Measurements from ENCODE around the gene PANK1.

Gene PANK1

DNA sequence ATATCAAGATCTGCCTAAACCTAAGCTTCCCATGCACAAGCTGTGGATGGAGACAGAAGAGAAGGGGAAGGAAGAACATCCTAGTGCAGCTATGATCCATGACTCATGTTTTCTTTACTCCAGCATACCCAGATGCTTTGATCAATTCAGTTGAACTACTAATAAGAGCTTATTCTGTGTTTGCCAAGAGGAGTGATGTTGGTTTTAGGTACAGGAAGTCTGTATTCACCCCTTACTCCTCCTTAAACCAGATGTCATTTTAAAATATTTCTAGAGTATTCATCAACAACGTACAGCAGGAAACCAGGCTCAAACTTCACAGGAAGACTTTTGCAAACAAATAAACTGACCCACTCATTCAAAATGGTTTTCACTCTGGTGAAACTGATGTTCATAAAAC, 29.2 kb downstream of the PANK1 start:
- no peak for DNase-seq (ENCODE audit: low read depth)

- DNase-seq (ENCODE audit: low read depth): no peak
These were observed 29.9 kb downstream of the PANK1 start for GRCh38 chr10:89615112-89615511.

DNA sequence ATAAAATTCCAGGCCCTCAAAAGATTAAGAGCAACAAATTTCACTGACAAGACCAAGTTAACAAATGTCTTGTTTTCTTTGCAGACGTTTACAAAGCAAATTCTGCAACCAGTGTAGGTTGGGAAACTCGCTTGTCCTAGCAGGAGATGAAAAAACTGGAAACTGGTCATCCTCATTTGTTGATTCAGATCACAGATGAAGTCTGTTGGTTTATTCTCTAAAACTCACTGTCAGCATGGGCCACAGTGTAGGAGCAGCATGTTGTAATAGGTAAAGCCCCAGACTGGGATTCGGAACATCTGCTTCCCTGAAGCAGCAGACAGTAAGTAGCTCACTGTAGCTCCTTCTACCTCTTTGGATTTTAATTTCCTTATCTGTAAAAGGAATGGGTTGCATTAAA, 31.5 kb downstream of the PANK1 start:
- no peak for DNase-seq (ENCODE audit: low read depth)

GRCh38 chr10:89611282-89611681, 33.8 kb downstream of the PANK1 start:
- DNase-seq (ENCODE audit: low read depth): no peak

DNA sequence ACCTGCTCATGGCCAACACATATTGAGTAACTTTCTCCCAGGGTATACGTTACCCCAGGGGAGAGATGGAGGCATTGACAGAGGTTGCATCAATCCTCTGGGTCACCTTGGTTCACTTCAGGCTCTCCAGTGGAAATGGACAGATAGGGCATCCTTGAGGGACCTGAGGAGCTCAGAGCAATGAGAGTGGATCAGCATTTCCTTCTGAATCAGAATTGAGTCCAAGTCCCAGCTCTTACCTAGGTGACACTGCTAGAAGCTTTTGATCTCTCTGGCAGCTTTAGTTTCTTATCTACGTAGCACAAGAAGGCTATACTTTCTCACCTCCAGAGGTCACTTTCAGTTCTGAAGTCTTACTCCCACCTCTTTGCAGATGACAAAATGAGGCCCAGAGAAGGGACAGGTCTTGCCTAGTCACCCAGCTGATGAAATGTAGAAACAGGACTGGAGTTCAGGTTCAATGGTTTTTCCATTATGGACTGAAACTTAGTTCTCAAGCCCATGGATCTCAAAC, 35.2 kb downstream of the PANK1 start:
- no peak for DNase-seq (ENCODE audit: low read depth)

- DNase-seq (ENCODE audit: low read depth): no peak
These were observed 40.8 kb downstream of the PANK1 start for GRCh38 chr10:89604200-89604599.

- no peak for DNase-seq (ENCODE audit: low read depth)
These were observed 42.1 kb downstream of the PANK1 start for GRCh38 chr10:89602919-89603318.

GRCh38 chr10:89601728-89602361, 43.2 kb downstream of the PANK1 start:
- DNase-seq (ENCODE audit: low read depth): no peak

- DNase-seq (ENCODE audit: low read depth): no peak
These were observed 45.0 kb downstream of the PANK1 start for GRCh38 chr10:89600041-89600440.

- DNase-seq (ENCODE audit: low read depth): no peak
These were observed 52.0 kb downstream of the PANK1 start for GRCh38 chr10:89593043-89593442.

DNA sequence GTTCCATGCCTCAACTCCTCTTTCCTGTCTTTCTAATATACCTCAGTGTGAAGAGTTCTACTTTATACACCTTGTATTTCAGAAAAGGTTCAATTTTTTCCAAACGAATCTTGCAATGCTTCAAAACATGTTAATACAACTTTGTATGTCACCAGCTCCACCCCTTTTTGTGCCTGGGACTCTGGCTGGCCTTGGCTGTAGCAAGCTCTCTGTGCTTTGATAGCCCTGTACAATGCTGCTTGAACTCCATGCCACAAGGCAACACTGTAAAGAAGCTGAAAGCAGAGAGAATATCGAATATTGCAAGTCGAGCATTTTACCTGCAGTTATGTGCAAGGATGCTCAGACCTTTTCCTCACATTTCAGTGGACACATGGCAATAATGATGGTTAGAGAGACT, 52.5 kb downstream of the PANK1 start:
- no peak for DNase-seq (ENCODE audit: low read depth)

DNA sequence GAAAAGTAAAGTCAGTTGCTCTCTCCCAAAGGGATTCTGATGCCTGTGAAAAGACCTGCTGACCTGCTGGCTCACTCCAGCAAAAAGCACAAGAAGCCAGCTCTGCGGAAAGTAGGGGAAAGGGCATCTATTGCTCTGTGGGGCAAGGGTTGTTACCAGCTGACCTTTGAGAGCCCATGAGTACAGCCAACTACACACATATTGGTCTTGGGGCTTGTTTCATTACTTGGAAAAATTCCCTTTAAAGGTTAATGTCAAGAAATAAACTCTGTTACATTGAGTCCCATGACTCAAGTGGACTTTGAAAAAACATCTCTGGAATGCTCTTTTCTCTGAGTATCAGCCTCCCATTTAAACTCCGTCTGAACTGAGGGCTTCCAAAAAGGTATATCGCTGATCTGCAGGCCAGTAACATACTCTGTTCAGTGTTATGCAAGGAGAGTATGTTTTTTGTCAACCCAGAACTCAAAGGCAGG, 53.2 kb downstream of the PANK1 start:
- no peak for DNase-seq (ENCODE audit: low read depth)

DNA sequence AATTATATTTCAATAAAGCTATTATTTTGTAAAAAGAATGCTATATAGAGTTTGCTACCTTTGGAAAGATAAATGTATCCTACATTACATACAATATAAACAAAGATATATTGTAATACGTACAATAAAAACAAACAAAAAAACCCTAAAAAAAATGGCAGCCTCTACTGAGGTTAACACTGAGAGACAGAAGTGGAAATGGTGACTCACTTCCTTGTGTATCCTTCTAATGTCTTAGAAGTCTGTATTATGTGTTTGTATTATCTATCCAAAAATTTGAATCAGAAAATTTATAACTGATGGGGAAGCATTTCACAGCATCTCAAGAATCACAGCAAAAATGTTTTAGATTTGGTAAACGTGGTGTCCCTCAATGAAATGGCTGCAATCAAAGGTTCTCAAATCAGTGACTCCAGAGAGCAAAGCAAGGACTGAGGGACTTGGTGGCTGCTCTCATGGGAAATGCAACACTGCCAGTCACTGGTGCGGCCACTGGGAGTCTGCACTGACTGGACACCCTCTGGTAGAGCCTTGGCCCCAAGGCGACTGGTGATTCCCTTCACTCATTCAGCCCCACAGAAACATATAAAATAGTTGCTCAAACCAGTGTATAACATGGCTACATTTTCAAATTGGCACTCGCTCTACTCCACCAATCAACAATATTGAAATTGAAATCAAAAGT, 53.8 kb downstream of the PANK1 start:
- DNase-seq (ENCODE audit: low read depth): no peak

- no peak for DNase-seq (ENCODE audit: low read depth)
These were observed 54.7 kb downstream of the PANK1 start for GRCh38 chr10:89590326-89590725.

DNA sequence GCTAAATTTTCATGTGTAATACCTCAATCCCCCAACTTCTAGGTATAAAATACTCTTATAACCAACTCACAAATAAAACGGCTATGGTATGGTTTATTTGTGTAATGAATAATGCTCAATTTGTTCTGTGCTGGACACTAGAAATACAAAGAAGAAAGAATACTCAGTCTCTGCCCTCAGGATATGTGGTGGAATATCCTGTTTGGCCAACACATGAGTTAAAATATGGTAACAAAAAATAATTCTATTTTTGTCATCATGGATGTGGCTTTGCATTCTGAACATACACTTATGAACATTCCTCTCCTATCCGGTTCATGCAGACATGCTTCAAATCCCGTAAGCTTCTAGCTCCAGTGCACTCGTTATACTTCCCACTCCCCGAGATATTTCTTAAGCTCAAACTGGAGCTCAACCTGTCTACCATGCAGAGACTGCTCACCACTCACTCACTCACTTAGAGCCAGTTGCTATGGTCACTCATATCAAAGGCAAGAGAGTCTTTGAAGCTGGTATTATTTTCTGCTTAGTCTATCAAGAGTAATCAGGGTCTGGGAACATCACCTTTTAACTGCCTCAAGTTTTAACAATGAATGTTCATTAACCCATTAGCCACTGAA, 55.8 kb downstream of the PANK1 start:
- no peak for DNase-seq (ENCODE audit: low read depth)

GRCh38 chr10:89588671-89589070, 56.4 kb downstream of the PANK1 start:
- no peak for DNase-seq (ENCODE audit: low read depth)

- DNase-seq (ENCODE audit: low read depth): no peak
These were observed 63.0 kb downstream of the PANK1 start for GRCh38 chr10:89582022-89582421.

- DNase-seq (ENCODE audit: low read depth): no peak
These were observed 64.8 kb downstream of the PANK1 start for GRCh38 chr10:89580243-89580642.

- DNase-seq (ENCODE audit: low read depth): no peak
These were observed 68.3 kb downstream of the PANK1 start for GRCh38 chr10:89576696-89577095.

DNA sequence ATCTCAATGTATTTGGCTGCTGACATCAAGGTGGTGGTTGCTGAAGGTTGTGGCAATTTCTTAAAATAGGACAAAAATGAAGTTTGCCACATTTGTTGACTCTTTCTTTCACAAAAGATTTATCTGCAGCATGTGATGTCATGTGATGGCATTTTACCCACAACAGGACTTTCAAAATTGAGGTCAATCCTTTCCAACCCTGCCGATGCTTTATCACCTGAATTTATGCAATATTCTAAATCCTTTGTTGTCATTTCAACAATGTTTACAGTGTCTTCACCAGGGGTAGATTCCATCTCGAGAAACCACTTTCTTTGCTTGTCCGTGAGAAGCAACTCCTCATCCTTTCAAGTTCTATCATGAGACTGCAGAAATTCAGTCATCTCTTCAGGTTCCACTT, 69.0 kb downstream of the PANK1 start:
- no peak for DNase-seq (ENCODE audit: low read depth)

DNA sequence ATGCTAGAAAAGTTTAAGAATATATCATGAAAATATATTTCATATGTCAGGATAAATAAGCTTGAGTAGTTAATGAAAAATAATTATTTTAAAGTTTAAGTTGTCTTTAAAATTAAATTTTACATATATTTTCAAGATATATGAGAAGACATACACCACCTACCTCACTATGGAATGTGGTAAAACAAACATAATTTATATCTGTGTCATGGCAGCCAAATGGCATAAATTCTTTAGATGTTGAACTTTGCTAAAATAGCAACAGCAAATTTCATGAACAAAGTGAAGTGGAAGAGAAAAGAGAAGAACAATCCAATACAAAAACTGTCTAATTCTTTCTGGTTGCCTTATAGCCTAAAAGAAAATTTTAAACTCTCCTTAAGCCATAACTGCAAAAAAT, 70.0 kb downstream of the PANK1 start:
- no peak for DNase-seq (ENCODE audit: low read depth)

GRCh38 chr10:89574368-89574767, 70.7 kb downstream of the PANK1 start:
- no peak for DNase-seq (ENCODE audit: low read depth)

DNA sequence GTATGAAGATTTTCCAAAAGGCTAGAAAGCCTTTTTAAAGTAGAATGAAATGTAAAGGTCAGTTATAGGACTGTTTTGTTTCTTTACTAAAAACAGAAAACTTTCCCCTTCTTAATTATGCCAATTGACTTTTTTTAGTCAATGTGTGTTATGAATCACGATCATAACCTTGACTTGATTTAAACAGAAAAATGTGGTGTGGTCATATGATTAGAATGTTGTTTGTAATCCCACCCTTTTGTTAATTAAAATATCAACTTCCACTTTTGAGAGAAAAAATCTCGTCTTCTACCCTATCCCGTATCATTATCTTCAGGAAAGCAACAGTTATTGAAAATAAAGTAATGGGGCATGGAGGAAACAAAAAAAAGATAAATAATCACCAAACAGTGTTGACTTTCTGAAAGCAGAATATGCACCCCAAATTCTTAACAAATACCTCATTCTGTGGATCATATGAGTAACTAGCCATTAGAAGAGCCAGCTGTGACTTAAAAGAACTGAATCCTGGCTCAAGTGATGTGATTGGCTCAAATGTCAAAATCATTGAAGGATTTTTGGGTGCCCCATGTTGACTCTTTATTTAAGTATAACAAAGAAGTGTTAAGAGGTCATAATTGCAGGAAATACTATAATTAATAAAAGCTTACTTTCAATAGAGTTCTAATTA, 77.3 kb downstream of the PANK1 start:
- DNase-seq (ENCODE audit: low read depth): no peak
